ENCODE results near the gene ACOX3.

- no peak for TF ChIP-seq CTCF (IDR thresholded peaks at IDR 0.05)
- no peak for TF ChIP-seq EP300 (IDR thresholded peaks at IDR 0.05)
- no peak for TF ChIP-seq POLR2A (IDR thresholded peaks at IDR 0.05)
These were observed 118.8 kb downstream of the ACOX3 start for GRCh38 chr4:8321771-8322170.
